SW480 (cell line): ENCODE measurements around the gene GMPR2.
"Not testable (repeated sequence)": the region's sequence is repeated elsewhere in the genome, so short reads cannot be mapped to it uniquely, and the experiment has no call there.

ENCODE experiments used
- DNase-seq: peaks from one replicate; pipeline ENCODE4 v3.0.0-alpha.2; 2016; ENCODE audit warnings: low spot score

Gene GMPR2

DNA sequence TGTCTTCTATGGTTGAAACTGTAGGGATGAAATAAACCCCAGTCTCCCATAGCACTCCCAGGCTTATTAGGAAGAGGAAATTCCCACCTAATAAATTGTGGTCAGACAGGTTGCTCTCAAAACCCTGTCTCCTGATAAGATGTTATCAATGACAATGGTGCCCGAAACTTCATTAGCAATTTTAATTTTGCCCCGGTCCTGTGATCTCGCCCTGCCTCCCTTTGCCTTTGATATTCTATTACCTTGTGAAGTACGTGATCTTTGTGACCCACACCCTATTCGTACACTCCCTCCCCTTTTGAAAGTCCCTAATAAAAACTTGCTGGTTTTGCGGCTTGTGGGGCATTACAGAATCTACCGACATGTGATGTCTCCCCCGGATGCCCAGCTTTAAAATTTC lies 30.2 kb upstream of the GMPR2 start:
- not testable (repeated sequence) for DNase-seq

DNA sequence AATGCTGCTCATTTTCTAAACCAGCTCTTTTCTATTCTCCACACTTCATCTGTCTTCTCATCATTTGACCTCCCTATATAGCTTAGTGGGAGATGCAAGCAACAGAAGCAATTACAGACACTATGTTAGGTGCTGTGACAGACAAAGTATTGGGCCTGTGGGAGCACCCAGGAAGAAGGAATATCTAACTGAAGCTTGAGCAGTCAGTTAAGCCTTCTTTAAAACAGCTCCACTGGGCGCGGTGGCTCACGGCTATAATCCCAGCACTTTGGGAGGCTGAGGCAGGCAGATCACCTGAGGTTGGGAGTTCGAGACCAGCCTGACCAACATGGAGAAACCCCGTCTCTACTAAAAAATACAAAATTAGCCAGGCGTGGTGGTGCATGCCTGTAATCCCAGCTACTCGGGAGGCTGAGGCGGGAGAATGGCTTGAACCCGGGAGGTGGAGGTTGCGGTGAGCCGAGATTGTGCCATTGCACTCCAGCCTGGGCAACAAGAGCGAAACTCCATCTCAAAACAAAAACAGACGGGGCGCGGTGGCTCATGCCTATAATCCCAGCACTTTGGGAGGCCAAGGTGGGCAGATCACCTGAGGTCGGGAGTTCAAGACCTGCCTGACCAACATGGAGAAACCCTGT lies 29.4 kb upstream of the GMPR2 start:
- not testable (repeated sequence) for DNase-seq

DNA sequence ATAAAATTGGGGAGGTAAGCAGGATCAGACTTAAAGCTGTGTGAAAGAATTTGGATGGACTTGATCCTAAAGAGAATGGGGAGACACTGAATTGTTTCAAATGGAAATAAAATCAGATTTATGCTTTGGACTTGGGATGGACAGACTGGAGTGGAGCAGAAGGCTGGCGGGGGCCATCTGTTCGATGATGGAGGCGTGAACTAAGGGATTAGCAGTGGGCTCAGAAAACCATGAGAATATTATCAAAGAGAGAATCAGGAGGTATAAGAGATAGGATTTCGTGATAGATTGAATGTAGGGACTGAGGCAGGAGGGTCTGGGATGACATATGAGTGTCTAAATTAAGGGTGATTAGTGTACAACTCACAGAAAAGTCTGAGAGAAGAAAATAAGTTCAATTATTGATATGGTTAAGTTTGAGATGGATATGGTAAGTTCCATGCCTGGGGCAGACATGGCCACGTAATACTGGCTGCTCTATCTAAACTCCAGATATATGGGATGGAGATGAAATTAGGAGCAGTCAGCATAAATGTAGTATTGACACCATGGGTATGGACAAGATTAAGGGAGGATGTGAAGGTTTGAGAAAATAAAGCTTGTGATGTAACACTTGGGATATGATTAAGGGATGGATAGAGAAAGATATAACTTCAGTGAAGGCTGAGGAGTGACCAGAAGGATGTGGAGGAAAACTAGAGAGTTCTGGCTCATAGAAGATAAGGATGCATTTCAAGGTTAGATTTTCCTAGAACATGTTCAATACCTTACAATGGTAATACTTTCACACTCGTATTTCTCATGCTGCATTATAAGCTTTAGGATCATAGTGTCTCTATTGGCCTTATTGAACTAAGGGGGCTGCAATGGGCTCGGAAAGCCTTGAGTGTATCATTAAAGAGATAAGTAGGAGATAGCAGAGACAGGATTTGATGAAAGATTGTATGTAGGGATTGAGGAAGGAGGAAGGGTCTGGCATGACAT lies 28.3 kb upstream of the GMPR2 start:
- DNase-seq = no peak

DNA sequence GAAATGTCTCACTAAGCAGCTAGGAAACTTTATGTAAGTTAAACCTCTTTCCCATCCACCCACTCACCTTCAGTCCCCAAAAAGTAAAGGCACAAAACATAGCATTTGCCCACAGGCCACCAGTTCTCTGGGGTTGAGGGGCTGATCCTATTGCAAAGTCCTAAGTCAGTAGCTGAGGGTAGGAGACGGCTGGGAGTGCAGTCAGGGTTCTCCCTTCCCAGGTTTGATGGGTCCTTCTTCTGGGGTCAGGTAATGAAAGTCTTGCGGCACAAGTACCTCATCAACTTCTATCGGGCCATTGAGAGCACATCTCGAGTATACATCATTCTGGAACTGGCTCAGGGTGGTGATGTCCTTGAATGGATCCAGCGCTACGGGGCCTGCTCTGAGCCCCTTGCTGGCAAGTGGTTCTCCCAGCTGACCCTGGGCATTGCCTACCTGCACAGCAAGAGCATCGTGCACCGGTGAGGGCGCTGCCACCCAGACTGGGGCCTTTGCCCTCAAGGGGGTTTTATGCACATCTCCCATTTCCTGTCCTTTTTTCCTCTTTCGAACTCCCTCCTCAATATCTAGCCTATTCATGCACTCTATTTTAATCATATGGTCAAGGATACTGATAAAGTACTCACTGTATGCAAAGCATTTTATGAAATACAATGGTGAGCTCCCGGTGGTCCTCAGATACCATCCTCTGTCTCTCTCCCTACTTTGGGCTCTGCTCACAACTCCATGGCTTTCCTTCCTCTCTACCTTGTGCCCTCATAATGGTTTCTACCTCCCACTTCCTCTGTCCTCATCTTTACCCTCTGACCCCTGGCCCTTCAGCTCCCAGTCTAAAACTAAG lies 26.2 kb upstream of the GMPR2 start:
- no peak for DNase-seq

DNA sequence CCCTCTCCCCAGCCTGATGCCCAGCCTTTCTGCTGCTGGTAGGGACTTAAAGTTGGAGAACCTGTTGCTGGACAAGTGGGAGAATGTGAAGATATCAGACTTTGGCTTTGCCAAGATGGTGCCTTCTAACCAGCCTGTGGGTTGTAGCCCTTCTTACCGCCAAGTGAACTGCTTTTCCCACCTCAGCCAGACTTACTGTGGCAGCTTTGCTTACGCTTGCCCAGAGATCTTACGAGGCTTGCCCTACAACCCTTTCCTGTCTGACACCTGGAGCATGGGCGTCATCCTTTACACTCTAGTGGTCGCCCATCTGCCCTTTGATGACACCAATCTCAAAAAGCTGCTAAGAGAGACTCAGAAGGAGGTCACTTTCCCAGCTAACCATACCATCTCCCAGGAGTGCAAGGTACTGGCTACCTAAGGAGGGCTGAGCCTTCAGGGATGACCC lies 25.6 kb upstream of the GMPR2 start:
- DNase-seq = no peak

DNA sequence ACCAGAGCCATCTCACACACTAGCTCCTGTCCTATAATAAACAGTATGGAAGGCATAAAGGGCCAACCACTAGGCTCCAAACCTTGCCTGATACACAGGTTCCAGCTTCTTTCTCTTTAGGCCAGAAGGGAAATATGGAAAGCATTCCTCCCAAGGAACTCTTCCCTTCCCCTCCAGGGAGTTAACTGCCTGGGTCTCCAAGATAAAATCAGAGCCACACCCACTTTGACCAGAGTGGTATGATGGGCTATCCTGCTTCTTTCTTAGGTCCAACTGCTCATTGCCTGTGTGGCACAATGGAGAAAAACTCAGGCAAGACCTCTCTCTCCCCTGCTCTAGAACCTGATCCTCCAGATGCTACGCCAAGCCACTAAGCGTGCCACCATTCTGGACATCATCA lies 25.1 kb upstream of the GMPR2 start:
- no peak for DNase-seq

DNA sequence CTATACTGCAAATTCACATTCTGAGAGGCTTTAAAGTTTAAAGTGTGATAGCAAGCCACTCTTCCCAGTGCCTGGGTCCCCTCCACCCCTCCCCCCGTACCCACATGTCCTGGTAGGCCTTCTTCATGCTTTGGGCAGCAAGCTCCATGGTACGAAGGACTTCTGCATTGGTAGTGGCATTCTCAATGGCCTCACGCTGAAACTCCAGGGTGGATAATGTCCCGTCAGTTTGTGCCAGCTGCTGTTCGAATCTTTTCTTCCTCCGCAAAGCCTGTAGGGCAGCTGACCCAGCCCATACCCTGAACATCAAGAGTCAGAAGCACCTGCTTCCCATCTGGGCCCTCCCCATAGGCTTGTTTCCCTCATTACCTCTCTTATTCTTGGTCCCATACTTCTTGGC lies 21.4 kb upstream of the GMPR2 start:
- no peak for DNase-seq

DNA sequence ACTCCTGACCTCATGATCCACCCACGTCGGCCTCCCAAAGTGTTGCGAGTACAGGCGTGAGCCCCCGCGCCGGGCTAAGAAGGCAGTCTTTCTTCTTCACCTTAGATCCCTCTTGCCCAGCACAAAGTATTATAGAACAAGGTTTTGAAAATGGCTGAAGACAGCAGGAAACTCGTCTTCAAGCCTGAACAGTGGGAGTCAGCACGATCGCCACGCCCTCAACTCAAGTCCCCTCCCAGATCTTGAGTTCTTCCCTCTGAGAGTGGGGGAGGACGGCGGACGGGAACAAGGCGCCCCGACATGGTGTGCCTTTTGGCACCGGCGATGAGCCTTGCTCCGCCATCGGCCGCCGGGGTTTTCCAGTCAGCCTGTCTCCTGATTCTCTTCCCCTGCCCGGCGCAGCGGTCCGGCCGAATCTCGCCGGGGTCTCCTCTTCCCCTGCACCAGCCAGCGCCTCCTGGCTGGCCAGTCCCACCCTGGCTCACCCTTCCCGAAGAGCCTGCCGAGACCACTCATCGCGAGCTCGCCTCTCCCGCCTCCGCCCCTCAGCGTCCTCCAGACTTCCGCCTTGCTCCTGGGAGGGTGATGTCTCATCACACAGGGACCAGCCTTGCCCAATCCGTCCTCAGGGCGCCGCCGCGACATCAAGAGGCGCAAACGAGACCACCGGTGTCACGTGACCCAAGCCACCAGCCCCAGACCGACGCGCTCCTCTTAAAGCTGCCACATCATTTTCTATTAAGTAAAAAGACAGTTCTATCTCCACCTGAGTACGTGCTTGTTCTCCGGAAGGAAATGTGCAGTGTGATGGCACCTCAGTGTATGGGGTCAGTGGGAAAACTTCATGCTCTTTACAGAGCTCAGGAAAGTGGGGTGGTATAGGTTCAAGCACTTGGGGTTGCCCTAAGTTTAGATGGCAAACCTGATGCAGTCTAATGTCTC lies 19.5 kb upstream of the GMPR2 start, which contains the start of gene CHMP4A:
TSS of gene CHMP4A (minus strand) at position 565 of the 942 bp plus-strand sequence. CDS start at position 516, 49 bp downstream.
- DNase-seq = peak; percentile 95

DNA sequence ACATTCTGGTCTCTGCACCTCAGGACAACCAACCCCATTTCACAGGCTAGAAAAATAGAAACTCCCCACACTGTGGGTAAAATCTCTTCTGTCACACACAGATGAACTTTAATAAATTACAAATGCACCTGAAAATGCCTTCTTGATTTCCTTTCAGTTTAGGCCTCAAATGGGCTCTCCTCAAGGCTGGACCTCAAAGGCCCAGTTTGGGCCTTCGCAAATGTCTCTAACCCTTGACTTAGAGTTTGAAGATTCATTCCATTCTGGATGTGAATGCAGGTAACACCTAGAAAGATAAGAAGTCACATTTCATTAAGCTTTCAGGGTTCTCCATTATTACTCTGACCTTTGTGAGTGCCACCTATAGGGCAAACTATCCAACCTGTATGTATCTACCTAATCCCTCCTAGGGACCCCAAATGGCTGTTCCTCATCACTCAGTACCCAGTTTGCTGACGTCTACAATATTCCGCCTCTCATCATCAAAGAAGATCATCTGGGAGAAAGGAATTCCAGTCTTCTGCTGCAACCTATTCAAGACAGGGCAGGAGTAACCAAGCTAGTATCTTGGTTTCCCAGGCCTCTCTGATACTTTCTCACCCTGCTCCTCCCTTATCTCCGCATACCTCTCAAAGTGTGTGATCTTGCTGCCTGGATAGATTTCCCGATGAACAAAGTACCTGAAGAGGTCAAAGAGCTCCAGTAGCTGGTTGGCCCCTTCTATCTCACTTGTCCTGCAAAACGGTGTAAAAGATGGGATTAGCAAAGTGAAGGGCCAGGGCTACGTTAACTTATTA lies 18.7 kb upstream of the GMPR2 start:
- no peak for DNase-seq

DNA sequence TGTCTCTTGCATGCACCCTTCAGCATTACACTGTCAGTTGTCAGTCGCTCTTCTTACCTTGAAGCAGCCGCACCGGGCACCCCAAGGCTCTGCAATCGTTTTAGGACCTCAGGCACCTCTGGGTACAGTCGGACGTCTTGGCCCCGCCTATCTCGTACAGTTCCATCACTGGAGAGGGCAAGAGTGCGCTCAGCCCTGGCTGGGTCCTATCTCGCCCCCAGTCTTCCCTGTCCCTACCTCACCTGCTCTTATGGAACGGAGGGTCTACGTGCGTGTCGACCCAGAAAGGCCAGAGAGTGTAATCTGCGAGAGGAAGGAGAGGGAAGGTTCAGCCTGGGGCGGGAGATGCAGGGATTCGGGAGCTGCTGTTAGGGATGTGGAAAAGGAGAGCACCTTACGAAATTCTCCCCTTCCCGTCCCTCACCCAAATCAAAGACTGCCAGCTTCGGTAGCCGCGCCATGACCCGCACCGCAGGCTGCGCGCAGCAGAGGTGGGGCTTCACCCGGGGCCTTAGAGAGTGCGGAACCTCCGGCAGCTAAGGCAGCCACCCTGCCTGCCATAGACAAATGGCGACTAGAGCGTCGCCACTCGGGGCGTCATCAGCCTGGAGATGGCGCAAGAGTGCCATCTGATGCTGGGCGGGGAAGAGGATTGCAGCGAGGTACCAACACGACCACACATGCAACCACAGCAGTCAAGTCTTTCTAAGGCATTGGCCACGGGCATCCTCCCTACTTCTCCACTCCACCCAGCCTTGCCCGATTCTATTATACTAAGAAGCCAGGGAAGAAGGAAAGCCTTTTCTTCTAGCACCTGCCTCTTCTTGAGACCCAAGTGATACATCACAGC lies 17.0 kb upstream of the GMPR2 start, which contains the start of gene MDP1:
TSS of gene MDP1 (minus strand) at position 572 of the 850 bp plus-strand sequence. CDS start at position 461, 111 bp downstream.
- peak; percentile 87 for DNase-seq

DNA sequence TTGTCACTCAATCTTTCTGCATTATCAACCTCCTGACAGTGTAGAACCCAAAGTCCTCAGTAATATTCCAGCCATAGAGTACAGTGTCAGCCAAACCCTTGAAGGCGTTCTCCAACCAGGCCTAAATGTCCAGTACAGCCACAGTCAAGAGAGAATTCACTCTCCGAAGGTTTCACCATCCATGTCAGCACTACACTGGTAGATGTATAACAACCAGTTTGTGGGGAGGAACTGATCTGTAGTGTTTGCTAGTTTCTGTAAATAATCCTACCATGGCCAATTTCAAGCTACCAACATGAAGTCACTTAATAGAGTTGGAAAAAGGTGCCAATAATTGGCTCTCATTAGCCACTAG lies 16.4 kb upstream of the GMPR2 start:
- DNase-seq = no peak

DNA sequence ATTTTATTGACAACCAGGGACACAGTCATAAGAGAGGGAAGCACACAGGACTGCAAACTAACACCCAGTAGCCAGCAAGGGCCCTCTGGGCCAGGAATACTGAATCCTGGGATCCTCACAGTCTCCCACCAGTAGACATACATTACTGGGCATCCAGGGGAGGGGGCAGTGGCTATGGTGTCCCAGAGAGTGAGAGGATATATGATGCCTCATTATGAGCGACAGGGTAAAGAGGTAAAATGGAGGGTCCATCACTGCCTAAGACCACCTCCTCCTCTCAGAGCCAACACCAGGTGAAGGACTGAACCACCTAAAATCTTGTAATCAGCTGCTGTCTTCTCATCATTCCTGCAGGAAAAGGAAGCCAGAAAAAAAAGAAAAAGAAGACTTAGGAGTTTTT lies 15.9 kb upstream of the GMPR2 start:
- DNase-seq = not testable (repeated sequence)

DNA sequence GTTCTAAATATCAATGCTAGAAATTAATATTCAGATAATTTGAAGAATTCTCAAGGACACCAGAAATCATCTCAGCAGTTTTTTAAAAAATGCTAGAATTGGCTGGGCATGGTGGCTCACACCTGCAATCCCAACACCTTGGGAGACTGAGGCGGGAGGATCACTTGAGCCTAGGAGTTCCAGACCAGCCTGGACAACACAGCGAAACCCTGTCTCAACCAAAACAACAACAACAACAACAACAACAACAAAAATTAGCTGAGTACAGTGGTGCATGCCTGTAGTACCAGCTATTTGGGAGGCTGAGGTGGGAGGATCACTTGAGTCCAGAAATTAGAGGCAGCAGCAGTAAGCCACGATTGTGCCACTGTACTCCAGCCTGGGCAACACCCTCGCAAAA lies 13.6 kb upstream of the GMPR2 start:
- no peak for DNase-seq

DNA sequence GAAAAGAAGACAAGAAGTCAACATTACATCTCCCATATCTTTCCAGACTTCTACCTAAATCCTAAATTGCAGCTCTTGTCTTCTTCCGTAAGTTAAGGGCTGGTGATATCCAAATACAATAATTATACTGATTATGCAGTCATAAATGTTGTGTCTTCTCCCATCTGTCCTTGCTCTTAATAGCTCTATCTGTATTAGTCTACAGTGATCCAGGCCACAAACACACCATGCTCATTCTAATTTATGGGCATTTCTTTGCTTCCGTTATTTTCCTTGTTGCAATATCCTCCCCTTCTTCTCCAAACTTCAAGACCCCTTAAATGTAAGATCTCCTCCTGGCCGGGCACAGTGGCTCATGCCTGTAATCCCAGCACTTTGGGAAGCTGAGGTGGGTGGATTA lies 13.2 kb upstream of the GMPR2 start:
- no peak for DNase-seq

DNA sequence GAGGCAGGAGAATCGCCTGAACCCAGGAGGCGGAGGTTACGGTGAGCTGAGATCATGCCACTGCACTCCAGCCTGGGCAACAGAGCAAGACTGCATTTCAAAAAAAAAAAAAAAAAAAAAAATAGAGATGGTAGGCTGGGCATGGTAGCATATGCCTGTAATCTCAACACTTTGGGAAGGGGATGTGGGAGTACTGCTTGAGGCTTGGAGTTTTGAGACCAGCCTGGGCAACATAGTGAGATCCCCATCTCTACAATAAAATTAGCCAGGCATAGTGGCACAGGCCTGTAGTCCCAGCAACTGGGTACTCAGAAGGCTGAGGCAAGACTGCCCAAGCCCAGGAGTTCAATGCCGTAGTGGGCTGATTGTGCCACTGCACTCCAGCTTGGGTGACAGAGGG lies 9.7 kb upstream of the GMPR2 start:
- not testable (repeated sequence) for DNase-seq

DNA sequence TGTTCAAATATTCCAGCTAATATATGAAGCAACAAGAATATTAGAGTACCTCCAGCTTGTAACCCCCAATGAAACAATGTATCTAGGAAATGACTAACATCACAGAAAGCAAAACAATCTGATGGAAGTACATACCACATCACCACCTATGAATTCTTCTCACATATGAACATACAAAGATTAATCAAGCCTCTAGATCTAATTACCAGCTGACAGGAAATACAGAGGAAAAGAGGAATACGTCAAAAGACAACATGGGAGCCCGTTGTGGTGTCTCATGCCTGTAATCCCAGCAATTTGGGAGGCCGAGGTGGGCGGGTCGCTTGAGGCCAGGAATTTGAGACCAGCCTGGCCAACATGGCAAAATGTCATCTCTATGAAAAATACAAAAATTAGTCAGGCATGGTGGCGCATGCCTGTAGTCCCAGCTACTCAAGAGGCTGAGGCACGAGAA lies 8.1 kb upstream of the GMPR2 start:
- DNase-seq = no peak

DNA sequence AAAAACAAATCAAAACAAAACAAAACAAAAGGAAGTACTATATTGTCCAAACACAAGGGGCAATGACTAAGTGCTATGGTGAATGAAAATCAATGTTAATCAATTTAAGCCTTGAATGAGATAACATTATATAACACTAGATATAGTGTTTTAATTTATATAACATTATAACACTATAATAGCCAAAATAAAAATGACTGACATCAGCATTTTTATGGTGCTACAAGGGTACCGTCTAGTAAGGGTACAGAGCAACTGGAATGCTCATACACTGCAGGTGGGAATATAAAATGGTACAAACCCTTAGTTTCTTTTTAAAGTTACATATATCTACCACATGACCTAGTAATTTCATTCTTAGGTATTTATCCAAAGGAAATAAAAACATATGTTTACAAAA lies 6.3 kb upstream of the GMPR2 start:
- no peak for DNase-seq

DNA sequence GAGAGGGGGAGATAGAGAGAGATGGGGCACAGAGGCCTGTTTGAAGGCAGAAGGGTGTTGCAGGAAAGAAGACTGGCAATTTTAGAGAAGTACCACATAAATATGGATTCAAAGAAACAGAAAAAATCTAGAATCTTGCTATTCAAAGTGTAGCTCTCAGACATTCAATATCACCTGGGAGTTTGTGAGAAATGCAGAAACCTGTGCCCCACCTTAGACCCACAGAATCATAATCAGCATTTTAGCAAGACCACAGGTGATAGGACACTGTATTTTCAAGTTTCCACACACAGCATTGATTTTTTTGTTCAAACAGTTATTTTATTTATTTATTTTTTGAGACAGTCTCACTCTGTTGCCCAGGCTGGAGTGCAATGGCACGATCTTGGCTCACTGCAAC lies 3.8 kb upstream of the GMPR2 start:
- DNase-seq = no peak
